OCI-LY3 (cell line): ENCODE measurements around the gene TBC1D5.

Source experiments
- CTCF ChIP-seq: fragments of 200-600, 300-600 bp; sonication (generic); IDR thresholded peaks from 2 replicates; pipeline ENCODE4 v1.5.1; 2014; ENCODE audit warnings: antibody characterized with exemption, low read length, low read depth
- EZH2phosphoT487 ChIP-seq: fragments of 200-600 bp; shearing (Covaris generic); IDR thresholded peaks from 2 replicates; pipeline ENCODE4 v1.6.1; 2018; ENCODE audit warnings: antibody characterized with exemption, mixed run types, low read depth

GRCh38 chr3:17738921-17739320 lies 3.5 kb downstream of the TBC1D5 start:
- TF ChIP-seq CTCF (no peak), EZH2phosphoT487 (no peak)
